HK-2 (cell line): ENCODE results near the gene GJD3.
"Not testable (repeated sequence)": the region's sequence is repeated elsewhere in the genome, so short reads cannot be mapped to it uniquely, and the experiment has no call there.

Experiments used
- DNase-seq: peaks from one replicate; pipeline ENCODE4 v3.0.0-alpha.2; 2018; ENCODE audit not compliant: unreplicated experiment

GJD3 gene

GRCh38 chr17:40364121-40364861 lies at the start of gene GJD3:
TSS of gene GJD3 (minus strand) at chr17:40364737. CDS start at chr17:40363815, 922 bp downstream.
- DNase-seq: no peak

GRCh38 chr17:40414312-40414711 lies 49.8 kb upstream of the GJD3 start:
- DNase-seq: not testable (repeated sequence)

GRCh38 chr17:40412880-40413279 lies 48.3 kb upstream of the GJD3 start:
- DNase-seq: no peak

- DNase-seq: no peak
Observed at GRCh38 chr17:40411821-40412220, 47.3 kb upstream of the GJD3 start.

GRCh38 chr17:40410082-40410481 lies 45.5 kb upstream of the GJD3 start:
- DNase-seq: no peak

- DNase-seq: not testable (repeated sequence)
Observed at GRCh38 chr17:40409540-40409939, 45.0 kb upstream of the GJD3 start.

GRCh38 chr17:40407460-40407859 lies 42.9 kb upstream of the GJD3 start:
- DNase-seq: no peak

- no peak for DNase-seq
Observed at GRCh38 chr17:40404003-40404402, 39.5 kb upstream of the GJD3 start.

- DNase-seq: no peak
Observed at GRCh38 chr17:40402668-40403067, 38.1 kb upstream of the GJD3 start.

GRCh38 chr17:40399185-40399584 lies 34.6 kb upstream of the GJD3 start:
- DNase-seq: no peak

GRCh38 chr17:40386555-40386954 lies 22.0 kb upstream of the GJD3 start:
- DNase-seq: not testable (repeated sequence)

GRCh38 chr17:40382251-40382650 lies 17.7 kb upstream of the GJD3 start:
- DNase-seq: no peak

- DNase-seq: no peak
Observed at GRCh38 chr17:40378966-40379365, 14.4 kb upstream of the GJD3 start.

- no peak for DNase-seq
Observed at GRCh38 chr17:40377832-40378231, 13.3 kb upstream of the GJD3 start.

GRCh38 chr17:40376541-40376940 lies 12.0 kb upstream of the GJD3 start:
- not testable (repeated sequence) for DNase-seq

- not testable (repeated sequence) for DNase-seq
Observed at GRCh38 chr17:40375786-40376185, 11.2 kb upstream of the GJD3 start.

- DNase-seq: no peak
Observed at GRCh38 chr17:40374821-40375498, 10.4 kb upstream of the GJD3 start.

GRCh38 chr17:40373999-40374398 lies 9.5 kb upstream of the GJD3 start:
- DNase-seq: no peak

GRCh38 chr17:40373324-40373723 lies 8.8 kb upstream of the GJD3 start:
- DNase-seq: no peak

- not testable (repeated sequence) for DNase-seq
Observed at GRCh38 chr17:40372644-40373043, 8.1 kb upstream of the GJD3 start.

- DNase-seq: no peak
Observed at GRCh38 chr17:40372031-40372430, 7.5 kb upstream of the GJD3 start.

- DNase-seq: no peak
Observed at GRCh38 chr17:40371261-40371929, 6.9 kb upstream of the GJD3 start.

GRCh38 chr17:40369923-40370322 lies 5.4 kb upstream of the GJD3 start:
- no peak for DNase-seq
